Suprapubic skin (tissue), 4 donors: ENCODE measurements around the gene NOS1AP. TPM values are rescaled to one million over a fixed set of nuclear protein-coding genes. Genes with fewer than 3 reads are reported as not detected.

Experiments
- DNase-seq, 2 donors: peaks; one replicate each; pipeline ENCODE4 v3.0.0-alpha.2; 2019; ENCODE audit warnings: low spot score in 2 of 2
- H3K27ac ChIP-seq: fragments of 200-600 bp; sonication (generic); one replicate; pipeline ENCODE4 v1.5.1; 2019
- H3K27me3 ChIP-seq: fragments of 200-600 bp; sonication (generic); one replicate; pipeline ENCODE4 v1.5.1; 2019
- H3K36me3 ChIP-seq: fragments of 200-600 bp; sonication (generic); one replicate; pipeline ENCODE4 v1.5.1; 2019
- H3K4me1 ChIP-seq: fragments of 200-600 bp; sonication (generic); one replicate; pipeline ENCODE4 v1.5.1; 2019
- H3K4me3 ChIP-seq: fragments of 200-600 bp; sonication (generic); one replicate; pipeline ENCODE4 v1.5.1; 2019; ENCODE audit warnings: mild to moderate bottlenecking
- H3K9me3 ChIP-seq: fragments of 200-600 bp; sonication (generic); one replicate; pipeline ENCODE4 v1.5.1; 2019
- CTCF ChIP-seq, 2 donors: fragments of 200-600 bp in 1 of 2; fragments of 450-650 bp in 1 of 2; sonication (generic) in 1 of 2; IDR thresholded peaks; one replicate each; pipeline ENCODE4 v1.5.1; 2016 to 2019; ENCODE audit warnings: antibody characterized with exemption in 2 of 2, mild to moderate bottlenecking in 1 of 2, moderate library complexity in 1 of 2
- EP300 ChIP-seq: sonication (generic); formaldehyde crosslinking; IDR thresholded peaks from one replicate; pipeline ENCODE4 v1.6.1; 2017; ENCODE audit warnings: antibody characterized with exemption
- POLR2A ChIP-seq, 2 donors: fragments of 450-650 bp; IDR thresholded peaks; one replicate each; pipeline ENCODE4 v1.6.1; 2017; ENCODE audit warnings: antibody characterized with exemption in 2 of 2, mild to moderate bottlenecking in 2 of 2, moderate library complexity in 2 of 2
- POLR2AphosphoS5 ChIP-seq, 3 donors: sonication (generic); formaldehyde crosslinking; IDR thresholded peaks; one replicate each; pipeline ENCODE4 v1.6.1; 2017; ENCODE audit warnings: antibody characterized with exemption in 3 of 3
- WGBS: methylation state at CpG from one replicate; pipeline ENCODE4 v1.1.5; 2018; 5-methylcytosine and 5-hydroxymethylcytosine counted together
- total RNA-seq, 4 donors: library from RNA; depleted of rRNA; stranded (reverse); fragments of >200 nt; gene quantifications; one replicate each; pipeline ENCODE4 v1.1.0, GENCODE V29; 2016

Gene NOS1AP
- total RNA-seq, 4 donors from 2014 or later, result 1.9 to 9.5 (median 3.3) TPM

- no peak for DNase-seq
- TF ChIP-seq POLR2AphosphoS5 (IDR thresholded peaks at IDR 0.05) (no peak), POLR2A (IDR thresholded peaks at IDR 0.05) (no peak), EP300 (no peak), CTCF (IDR thresholded peaks at IDR 0.05) (no peak)
- H3K27ac ChIP-seq, result no peak overlapping the region
- no peaks in the 10 kb centered on the region for H3K36me3 ChIP-seq
- no peaks in the 10 kb centered on the region for H3K27me3 ChIP-seq
- H3K4me3 ChIP-seq, result no peak overlapping the region
- H3K4me1 ChIP-seq, result peaks cover 11% of the 10 kb centered on the region
- H3K9me3 ChIP-seq, result no peaks in the 10 kb centered on the region
- 83% methylated on average over 8 of the region's 8 CpGs for WGBS
These were observed 318.6 kb downstream of the NOS1AP start for GRCh38 chr1:162388083-162388594.

DNA sequence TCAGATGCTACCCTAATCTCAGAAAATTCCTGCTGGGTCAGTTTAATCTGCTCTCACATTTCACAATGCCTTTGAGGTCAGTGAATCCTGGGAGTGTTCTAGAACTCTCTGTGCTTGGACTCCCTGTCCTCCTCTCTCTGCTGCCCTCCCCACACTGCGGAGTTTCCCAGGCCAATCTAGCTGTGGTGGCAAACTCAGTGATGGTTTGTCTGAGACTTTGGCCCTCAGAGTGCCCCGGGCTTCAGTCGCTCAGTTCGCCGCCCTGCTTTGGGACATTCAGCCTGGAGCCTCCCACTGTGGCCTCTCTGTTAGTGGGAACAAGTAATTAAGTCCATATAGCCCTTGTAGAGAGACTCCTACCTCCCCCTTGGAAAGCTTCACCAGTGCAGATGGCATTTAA is 319.1 kb downstream of the NOS1AP start:
- no peak overlapping the region for H3K27ac ChIP-seq

DNA sequence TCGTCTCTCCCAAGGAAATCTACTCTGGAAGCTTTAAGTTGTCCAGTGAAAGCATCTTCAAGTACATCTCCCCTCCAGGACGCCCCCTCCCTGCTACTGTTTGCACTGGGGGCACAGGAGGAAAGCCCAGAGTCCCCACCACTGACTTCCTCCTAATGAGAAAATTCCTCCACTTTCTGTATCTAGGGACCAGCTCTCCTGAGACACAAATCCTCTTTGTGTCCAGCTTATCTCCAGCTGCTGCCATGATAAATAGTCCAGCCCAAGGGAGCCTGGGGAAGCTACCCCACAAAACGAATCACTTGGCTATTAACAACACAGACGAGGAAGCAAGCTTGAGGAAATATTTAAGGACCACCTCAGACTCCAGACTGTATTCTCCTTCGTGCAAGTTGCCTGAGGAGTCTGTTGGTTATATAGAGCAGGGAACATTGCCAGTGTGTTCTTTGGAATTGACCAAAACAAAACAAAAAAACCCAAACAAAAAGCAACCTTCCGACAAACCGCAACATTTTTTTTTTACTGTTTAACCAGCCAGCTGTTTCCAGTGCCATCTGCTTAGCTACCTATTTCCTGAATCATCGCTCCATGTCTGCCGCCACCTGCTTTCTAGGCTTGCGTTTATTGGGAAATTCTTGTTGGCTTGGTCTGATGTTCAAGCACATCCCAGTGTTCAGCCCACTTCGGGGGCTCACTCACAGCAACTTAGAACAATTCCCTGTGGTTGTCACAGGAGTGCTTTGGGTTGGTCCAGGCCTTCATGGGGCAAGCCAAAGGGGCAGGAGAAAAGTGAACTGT is 319.7 kb downstream of the NOS1AP start:
- Histone ChIP-seq H3K27ac (no peak overlapping the region), H3K4me1 (peaks cover 11% of the 10 kb centered on the region), H3K9me3 (no peaks in the 10 kb centered on the region), H3K27me3 (peaks cover 3% of the 10 kb centered on the region), H3K4me3 (no peak overlapping the region), H3K36me3 (no peaks in the 10 kb centered on the region)
- TF ChIP-seq CTCF (IDR thresholded peaks at IDR 0.05) (no peak), POLR2AphosphoS5 (IDR thresholded peaks at IDR 0.05) (no peak), EP300 (no peak), POLR2A (IDR thresholded peaks at IDR 0.05) (no peak)
- WGBS, result 44% methylated on average over 11 of the region's 11 CpGs
- DNase-seq, result no peak

More for the DNA sequence above, 319.1 kb downstream of the NOS1AP start:
- no peak for DNase-seq
- H3K4me1 ChIP-seq, result peaks cover 11% of the 10 kb centered on the region
- WGBS, result 92% methylated on average over 3 of the region's 5 CpGs
- H3K4me3 ChIP-seq, result no peak overlapping the region
- no peaks in the 10 kb centered on the region for H3K36me3 ChIP-seq
- peak in 1 of 3 donors; percentile 15 for TF ChIP-seq POLR2AphosphoS5 (IDR thresholded peaks at IDR 0.05)
- no peak for TF ChIP-seq EP300
- H3K27me3 ChIP-seq, result no peaks in the 10 kb centered on the region
- no peaks in the 10 kb centered on the region for H3K9me3 ChIP-seq

- DNase-seq, result no peak
- H3K4me1 ChIP-seq, result peaks cover 11% of the 10 kb centered on the region
- H3K9me3 ChIP-seq, result no peaks in the 10 kb centered on the region
- no peaks in the 10 kb centered on the region for H3K36me3 ChIP-seq
- WGBS, result 64% methylated on average over 9 of the region's 9 CpGs
- no peak for TF ChIP-seq POLR2AphosphoS5 (IDR thresholded peaks at IDR 0.05)
- TF ChIP-seq EP300, result no peak
- TF ChIP-seq CTCF (IDR thresholded peaks at IDR 0.05), result no peak
- TF ChIP-seq POLR2A (IDR thresholded peaks at IDR 0.05), result no peak
- H3K27me3 ChIP-seq, result peaks cover 3% of the 10 kb centered on the region
- H3K4me3 ChIP-seq, result no peak overlapping the region
- H3K27ac ChIP-seq, result no peak overlapping the region
These were observed 320.5 kb downstream of the NOS1AP start for GRCh38 chr1:162389971-162390370.

GRCh38 chr1:162390396-162391185 is 321.1 kb downstream of the NOS1AP start:
- Histone ChIP-seq H3K27me3 (peaks cover 3% of the 10 kb centered on the region), H3K4me1 (peaks cover 11% of the 10 kb centered on the region), H3K27ac (no peak overlapping the region), H3K4me3 (no peak overlapping the region), H3K9me3 (no peaks in the 10 kb centered on the region), H3K36me3 (no peaks in the 10 kb centered on the region)
- no peak for TF ChIP-seq CTCF (IDR thresholded peaks at IDR 0.05)
- WGBS, result 79% methylated on average over 15 of the region's 15 CpGs
- DNase-seq, result no peak
